Right lobe of liver (tissue), 6 donors: ENCODE measurements around the gene CYSTM1. TPM values are rescaled to one million over a fixed set of nuclear protein-coding genes. Genes with fewer than 3 reads are reported as not detected.

Experiments
- ATAC-seq, 4 donors: fragments of 200-7000 bp; cut with Tn5 transposase; one replicate each; pipeline ENCODE4 v1.9.1; 2020; ENCODE audit warnings: mild to moderate bottlenecking in 4 of 4, moderate library complexity in 4 of 4
- DNase-seq, 3 donors: peaks; one replicate each; pipeline ENCODE4 v3.0.0-alpha.2; 2020
- H3K27ac ChIP-seq, 3 donors: fragments of 200-600 bp; one replicate each; pipeline ENCODE4 v1.8.0; 2022
- H3K27me3 ChIP-seq, 2 donors: fragments of 200-600 bp; one replicate each; pipeline ENCODE4 v1.8.0; 2022
- H3K36me3 ChIP-seq, 4 donors: fragments of 200-600 bp; sonication (generic) in 1 of 4; one replicate each; pipeline versions ENCODE4 v1.5.1 to v1.8.0; 2017 to 2022; ENCODE audit warnings: control low read depth in 1 of 4
- H3K4me1 ChIP-seq, 4 donors: fragments of 200-600 bp; sonication (generic) in 1 of 4; one replicate each; pipeline versions ENCODE4 v1.5.1 to v1.8.0; 2017 to 2022; ENCODE audit warnings: control low read depth in 1 of 4
- H3K4me3 ChIP-seq, 3 donors: fragments of 200-600 bp; one replicate each; pipeline ENCODE4 v1.8.0; 2022
- H3K9me3 ChIP-seq, 4 donors: fragments of 200-600 bp; sonication (generic) in 1 of 4; one replicate each; pipeline versions ENCODE4 v1.5.1 to v1.8.0; 2017 to 2022; ENCODE audit warnings: control low read depth in 1 of 4
- CTCF ChIP-seq, 4 donors: fragments of 200-600 bp in 3 of 4; fragments of 450-650 bp in 1 of 4; IDR thresholded peaks; one replicate each; pipeline versions ENCODE4 v1.5.1 to v1.8.0; 2016 to 2022; ENCODE audit warnings: antibody characterized with exemption in 4 of 4, mild to moderate bottlenecking in 2 of 4
- POLR2A ChIP-seq: fragments of 450-650 bp; IDR thresholded peaks from one replicate; pipeline ENCODE4 v1.6.1; 2017; ENCODE audit warnings: antibody characterized with exemption, mild to moderate bottlenecking
- WGBS: methylation state at CpG from one replicate; pipeline ENCODE4 v1.1.6; 2018; ENCODE audit warnings: low coverage, low lambda C conversion rate; ENCODE audit not compliant: insufficient coverage; ENCODE audit errors: missing lambda C conversion rate; 5-methylcytosine and 5-hydroxymethylcytosine counted together
- intact Hi-C, 2 donors: fragments of 100-400 bp; cut with DNase I; formaldehyde crosslinking; loops; one replicate each; pipeline versions ENCODE4 v1.11.2 to v1.14.1; 2022
- total RNA-seq, 6 experiments: library from RNA; depleted of rRNA in 2 of 6; stranded (reverse); fragments of >200 nt in 2 of 6; fragmentation: NEBNext Ultra II Directional in 3 of 6; extraction: Animal tissue kit (Norgen Biotek cat#: 25700) in 3 of 6; gene quantifications; one replicate each; pipeline versions ENCODE4 v1.1.0 to v1.2.4, GENCODE V29; 2016 to 2023
- donor health status: DM: no; HTN: yes; CAD: no.
- donor health status: DM: no; HTN: no; CAD: no.
- donor health status: DM: no; HTN: no; CAD: no.
- donor health status: DM: no; HTN: yes; CAD: no.
- donor health status: DM: no; HTN: yes; CAD: no.

CYSTM1 gene
- total RNA-seq, 6 experiments from 2014 or later: 15.5 to 78.0 (median 29.8) TPM

GRCh38 chr5:140130949-140131733 is 43.8 kb upstream of the CYSTM1 start:
- no peak overlapping the region for H3K4me3 ChIP-seq
- H3K4me1 ChIP-seq: peaks cover 0 to 9% (median 0%) of the 10 kb centered on the region in 4 donors
- ATAC-seq (peak in 3 of 4 donors; percentile 22 to 40 (median 30)), DNase-seq (no peak)
- TF ChIP-seq POLR2A (no peak), CTCF (IDR thresholded peaks at IDR 0.05) (no peak)
- H3K9me3 ChIP-seq: no peaks in the 10 kb centered on the region
- 37% methylated on average over 4 of the region's 5 CpGs for WGBS
- H3K27ac ChIP-seq: no peak overlapping the region
- no peaks in the 10 kb centered on the region for H3K27me3 ChIP-seq
- intact Hi-C loops: no loop called here
- H3K36me3 ChIP-seq: no peaks in the 10 kb centered on the region

GRCh38 chr5:140131967-140132409 is 43.0 kb upstream of the CYSTM1 start:
- H3K9me3 ChIP-seq: no peaks in the 10 kb centered on the region
- H3K36me3 ChIP-seq: no peaks in the 10 kb centered on the region
- peaks cover 0 to 7% (median 0%) of the 10 kb centered on the region in 4 donors for H3K4me1 ChIP-seq
- no peak overlapping the region for H3K27ac ChIP-seq
- intact Hi-C loops: no loop called here
- H3K4me3 ChIP-seq: no peak overlapping the region
- DNase-seq (no peak), ATAC-seq (peak; percentile 28 to 71 (median 46))
- 63% methylated on average over 3 of the region's 3 CpGs for WGBS
- H3K27me3 ChIP-seq: no peaks in the 10 kb centered on the region
- no peak for TF ChIP-seq CTCF (IDR thresholded peaks at IDR 0.05)
- TF ChIP-seq POLR2A: no peak

- Histone ChIP-seq H3K9me3 (no peaks in the 10 kb centered on the region), H3K4me1 (peaks cover 0 to 7% (median 0%) of the 10 kb centered on the region in 4 donors), H3K27me3 (no peaks in the 10 kb centered on the region), H3K4me3 (no peak overlapping the region), H3K36me3 (no peaks in the 10 kb centered on the region), H3K27ac (no peak overlapping the region)
- ATAC-seq (no peak), DNase-seq (no peak)
- TF ChIP-seq CTCF (IDR thresholded peaks at IDR 0.05): no peak
- no peak for TF ChIP-seq POLR2A
- intact Hi-C loops: no loop called here
- 81% methylated on average over 3 of the region's 4 CpGs for WGBS
These were observed 41.3 kb upstream of the CYSTM1 start for GRCh38 chr5:140133514-140134167.

- ATAC-seq (no peak), DNase-seq (no peak)
- no peak overlapping the region for H3K4me3 ChIP-seq
- no peaks in the 10 kb centered on the region for H3K9me3 ChIP-seq
- TF ChIP-seq POLR2A (no peak), CTCF (IDR thresholded peaks at IDR 0.05) (no peak)
- H3K27ac ChIP-seq: no peak overlapping the region
- WGBS: 97% methylated on average over 2 of the region's 2 CpGs
- no peaks in the 10 kb centered on the region for H3K36me3 ChIP-seq
- H3K4me1 ChIP-seq: peaks cover 0 to 7% (median 0%) of the 10 kb centered on the region in 4 donors
- no peaks in the 10 kb centered on the region for H3K27me3 ChIP-seq
- intact Hi-C loops: no loop called here
These were observed 40.6 kb upstream of the CYSTM1 start for GRCh38 chr5:140134277-140134935.
